HepG2 (cell line): Measurements from ENCODE around the gene AGRP. TPM values are rescaled to one million over a fixed set of nuclear protein-coding genes. Genes with fewer than 3 reads are reported as not detected.

ENCODE experiments used
- ATAC-seq: fragments of 200-7000 bp; cut with Tn5 transposase; 3 replicates; pipeline ENCODE4 v1.9.1; 2020; ENCODE audit warnings: mild to moderate bottlenecking, moderate library complexity
- BruUV-seq: library from RNA; stranded (reverse); fragments of 400-500 nt; replicated peaks from 2 replicates; lab custom pipeline; 2021; lab: Mats Ljungman, UMichigan
- CTCF ChIA-PET: fragments of 300-600 bp; formaldehyde crosslinking; extraction: SDS; loops from one replicate; lab custom pipeline; 2021; ENCODE audit warnings: low total read pairs, inconsistent platforms, low intra/inter-chr PET ratio; lab: Yijun Ruan, JAX
- POLR2A ChIA-PET: fragments of 350-600 bp; sonication (Branson Sonifier 250); formaldehyde crosslinking; loops from one replicate; lab custom pipeline; 2020; ENCODE audit warnings: antibody characterized with exemption, inconsistent platforms; lab: Yijun Ruan, JAX
- DNase-seq: peaks from one replicate; pipeline ENCODE4 v3.0.0-alpha.2; 2015; ENCODE audit warnings: low spot score
- FAIRE-seq: peaks from 3 replicates; lab custom pipeline; 2011; peaks lifted over from hg19 to GRCh38; lab: Jason Lieb, UNC
- H2AFZ ChIP-seq: one replicate; pipeline ENCODE4 v1.6.1; 2011; ENCODE audit warnings: low read length, inconsistent platforms
- H3K27ac ChIP-seq: fragments of 300-600 bp; 3 replicates; pipeline ENCODE4 v1.8.0; 2011; ENCODE audit warnings: mixed run types, mild to moderate bottlenecking, mixed read lengths, low read length, inconsistent platforms; ENCODE audit not compliant: insufficient read depth; ENCODE audit errors: extremely low read length
- H3K27me3 ChIP-seq, 2 experiments: fragments of 200-600 bp in 1 of 2; 2 replicates in 1 of 2; 3 replicates in 1 of 2; pipeline versions ENCODE4 v1.6.0 to v1.8.0; 2011; ENCODE audit warnings: low read length in 2 of 2, mild to moderate bottlenecking in 2 of 2, moderate library complexity in 2 of 2, inconsistent platforms in 1 of 2; ENCODE audit not compliant: insufficient read depth in 2 of 2, control insufficient read depth in 1 of 2
- H3K36me3 ChIP-seq, 2 experiments: fragments of 200-600 bp in 1 of 2; replicated peaks in 1 of 2; 2 replicates in 1 of 2; 3 replicates in 1 of 2; pipeline versions ENCODE4 v1.5.1 to v1.8.0; 2011; ENCODE audit warnings: low read length in 2 of 2, inconsistent platforms in 1 of 2; ENCODE audit not compliant: insufficient read depth in 2 of 2, control insufficient read depth in 1 of 2
- H3K4me1 ChIP-seq: 2 replicates; pipeline ENCODE4 v1.5.1; 2012; ENCODE audit warnings: low read length, inconsistent platforms; ENCODE audit not compliant: insufficient read depth
- H3K4me2 ChIP-seq: 2 replicates; pipeline ENCODE4 v1.6.0; 2011; ENCODE audit warnings: low read depth, low read length, inconsistent platforms
- H3K4me3 ChIP-seq, 3 experiments: fragments of 200-600 bp in 1 of 3; sonication (generic), shearing (Covaris generic) in 1 of 3; replicated peaks in 1 of 3; 2 replicates each; pipeline ENCODE4 v1.5.1; 2011 to 2016; ENCODE audit warnings: low read length in 3 of 3, inconsistent platforms in 2 of 3, low read depth in 2 of 3, mild to moderate bottlenecking in 2 of 3, control low read depth in 1 of 3, mixed read lengths in 1 of 3; ENCODE audit not compliant: insufficient read depth in 1 of 3
- H3K79me2 ChIP-seq: one replicate; pipeline ENCODE4 v1.6.1; 2011; ENCODE audit warnings: low read length, inconsistent platforms; ENCODE audit not compliant: insufficient read depth
- H3K9ac ChIP-seq: 2 replicates; pipeline ENCODE4 v1.6.0; 2011; ENCODE audit warnings: mild to moderate bottlenecking, low read depth, low read length, inconsistent platforms; ENCODE audit not compliant: insufficient read depth
- H3K9me3 ChIP-seq: 2 replicates; pipeline ENCODE4 v1.5.1; 2012; ENCODE audit warnings: mild to moderate bottlenecking, low read length
- H4K20me1 ChIP-seq: 2 replicates; pipeline ENCODE4 v1.6.0; 2011; ENCODE audit warnings: inconsistent platforms, mild to moderate bottlenecking, low read length, moderate library complexity; ENCODE audit not compliant: insufficient read depth
- ERF ChIP-seq: IDR thresholded peaks from 2 replicates; pipeline ENCODE4 v1.6.1; 2018; ENCODE audit warnings: missing biosample characterization, missing genetic modification reagents
- GLI4 ChIP-seq: sonication (generic); formaldehyde crosslinking; IDR thresholded peaks from 2 replicates; pipeline ENCODE4 v1.5.1; 2020; ENCODE audit warnings: missing genetic modification reagents, mild to moderate bottlenecking, moderate library complexity, borderline replicate concordance
- HIC2 ChIP-seq: sonication (generic); formaldehyde crosslinking; IDR thresholded peaks from 2 replicates; pipeline ENCODE4 v1.9.0; 2022; ENCODE audit warnings: low read depth, missing genetic modification reagents
- HNRNPL ChIP-seq: fragments of 200-400 bp; formaldehyde crosslinking; IDR thresholded peaks from 2 replicates; pipeline ENCODE4 v1.6.1; 2017; ENCODE audit warnings: mild to moderate bottlenecking, low read depth, low read length
- ISX ChIP-seq: sonication (generic); formaldehyde crosslinking; conservative IDR thresholded peaks from 2 replicates; pipeline ENCODE4 v1.5.0; 2020; ENCODE audit warnings: missing genetic modification reagents
- KLF9 ChIP-seq: IDR thresholded peaks from 2 replicates; pipeline ENCODE4 v1.6.1; 2016; ENCODE audit warnings: low read depth
- NCOA5 ChIP-seq: sonication (generic); formaldehyde crosslinking; IDR thresholded peaks from 2 replicates; pipeline ENCODE4 v1.4.0; 2020; ENCODE audit warnings: missing genetic modification reagents
- PTBP1 ChIP-seq: fragments of 200-400 bp; formaldehyde crosslinking; IDR thresholded peaks from 2 replicates; pipeline ENCODE4 v1.6.1; 2018; ENCODE audit warnings: low read length, low read depth; ENCODE audit not compliant: poor library complexity, severe bottlenecking
- RAD51 ChIP-seq: fragments of 450-650 bp; IDR thresholded peaks from 2 replicates; pipeline ENCODE4 v1.6.1; 2016; ENCODE audit warnings: borderline replicate concordance
- TFAP4 ChIP-seq: sonication (generic); IDR thresholded peaks from 2 replicates; pipeline ENCODE4 v1.6.1; 2016; ENCODE audit warnings: low read depth, borderline replicate concordance
- ZBTB34 ChIP-seq: sonication (generic); formaldehyde crosslinking; IDR thresholded peaks from 2 replicates; pipeline ENCODE4 v1.8.0; 2022; ENCODE audit warnings: mild to moderate bottlenecking, missing genetic modification reagents
- ZNF232 ChIP-seq: sonication (generic); formaldehyde crosslinking; IDR thresholded peaks from 2 replicates; pipeline ENCODE4 v1.4.0; 2020; ENCODE audit warnings: missing genetic modification reagents, borderline replicate concordance
- ZNF263 ChIP-seq: sonication (generic); formaldehyde crosslinking; IDR thresholded peaks from 2 replicates; pipeline ENCODE4 v1.4.0; 2020; ENCODE audit warnings: missing genetic modification reagents
- ZNF75D ChIP-seq: sonication (generic); formaldehyde crosslinking; IDR thresholded peaks from 2 replicates; pipeline ENCODE4 v1.8.1; 2023; ENCODE audit warnings: missing genetic modification reagents, mild to moderate bottlenecking, borderline replicate concordance
- WGBS: methylation state at CpG from one replicate; pipeline ENCODE4 v1.1.6; 2017; ENCODE audit warnings: low lambda C conversion rate; 5-methylcytosine and 5-hydroxymethylcytosine counted together
- in situ Hi-C: cut with HindIII; loops from 2 replicates; pipeline ENCODE4 v1.10.0; 2017; ENCODE audit warnings: low pct_unique_long_range_greater_than_20kb; ENCODE audit not compliant: extremely low pct_ligation_motif_present
- intact Hi-C: fragments of 100-400 bp; cut with micrococcal nuclease; formaldehyde crosslinking; loops from one replicate; pipeline ENCODE4 v1.10.0; 2022; ENCODE audit not compliant: unreplicated experiment
- polyA plus RNA-seq, 8 experiments: library from polyadenylated mRNA; depleted of rRNA in 3 of 8; stranded (reverse) in 7 of 8; unstranded in 1 of 8; fragments of >200 nt; fragmentation: Illumina TruSeq in 4 of 8; extraction: Trizol in 4 of 8; gene quantifications; 2 replicates each; pipeline versions ENCODE4 v1.2.1 to v1.2.3, GENCODE V29; 2011 to 2016; ENCODE audit warnings: low read depth in 4 of 8, missing spikeins in 1 of 8, mixed read lengths in 1 of 8; ENCODE audit not compliant: insufficient read depth in 1 of 8
- total RNA-seq, 5 experiments: library from RNA; depleted of rRNA; stranded (reverse); fragments of >200 nt; fragmentation: Illumina TruSeq; extraction: Trizol; gene quantifications; 2 replicates each; pipeline ENCODE4 v1.2.3, GENCODE V29; 2016; ENCODE audit warnings: low read depth in 1 of 5

The AGRP gene
- total and polyA plus RNA-seq, 2 of the 13 experiments (the other 11 are each of a cell fraction or from before 2014, with no cell fraction given), result not detected

DNA sequence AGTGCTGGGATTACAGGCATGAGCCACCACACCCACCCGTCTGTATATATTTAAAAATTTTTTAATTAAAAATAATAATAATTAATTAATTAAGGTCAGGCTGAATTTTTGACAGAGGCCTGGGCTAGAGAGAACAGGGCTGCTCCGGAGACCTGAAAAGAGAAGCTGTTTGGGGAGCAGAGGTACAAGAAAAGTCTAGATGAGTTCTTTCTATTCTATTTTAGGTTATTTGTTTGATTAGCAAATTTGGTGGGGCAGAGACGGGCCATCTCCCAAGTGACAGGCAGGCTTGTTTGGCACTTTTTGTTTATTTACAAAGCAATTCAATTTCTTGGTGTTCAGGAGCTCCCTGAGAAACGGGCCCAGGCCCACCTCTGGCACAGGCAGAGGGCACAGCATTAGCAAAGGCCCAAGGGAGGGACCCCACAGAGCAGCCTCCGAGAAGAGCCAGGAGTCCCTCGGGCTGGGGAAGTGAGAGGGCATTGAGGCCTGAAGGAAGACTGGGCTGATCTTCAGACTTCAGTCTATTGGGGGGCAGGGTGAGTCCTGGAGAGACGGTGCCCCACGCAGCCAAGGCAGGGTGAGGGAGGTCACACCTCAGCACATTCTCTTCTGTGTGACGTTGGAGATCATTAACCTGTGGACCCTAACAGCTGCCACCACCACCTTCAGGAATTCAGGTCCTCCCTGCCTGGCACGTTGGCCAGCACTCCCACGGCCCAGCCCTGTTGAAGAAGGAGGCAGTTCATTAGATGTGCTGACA lies 34.5 kb upstream of the AGRP start:
- in situ Hi-C loops, result loop anchor here (5.0 kb wide), 1 partner anchor 36 kb away; the partner anchor contains the start of genes AGRP and ATP6V0D1
- Histone ChIP-seq H3K9me3 (no peaks in the 10 kb centered on the region), H3K4me2 (no peak overlapping the region), H3K27ac (no peak overlapping the region), H3K4me1 (peaks cover 31% of the 10 kb centered on the region), H3K27me3 (peaks cover 0 to 14% of the 10 kb centered on the region in 2 experiments; a peak in 2 of 5 replicates), H3K4me3 (no peak overlapping the region), H2AFZ (no peak overlapping the region), H4K20me1 (no peaks in the 10 kb centered on the region), H3K36me3 (no peaks in the 10 kb centered on the region), H3K9ac (no peak overlapping the region), H3K79me2 (no peaks in the 10 kb centered on the region)
- TF ChIP-seq HIC2 (CRISPR knock-in tag) (0 out of 2 replicates have a peak, but pooled peaks have one; percentile 28), TFAP4 (peak; percentile 11; the same call in 1 of the 2 replicates), ERF (no peak)
- BruUV-seq, result no TSS peak
- DNase-seq, result no peak
- ChIA-PET POLR2A (interaction anchor here (1.0 kb wide), 1 partner anchor 201 kb away, joined by 3 read pairs; the partner anchor contains the start of gene GFOD2), CTCF (interaction anchor here (0.5 kb wide), 1 partner anchor 122 kb away, joined by 3 read pairs; no protein-coding TSS in a partner anchor)
- intact Hi-C loops, result no loop called here
- 10% methylated on average over 11 of the region's 11 CpGs for WGBS
- FAIRE-seq, result no peak
- ATAC-seq, result no peak

GRCh38 chr16:67517155-67517445 lies 33.8 kb upstream of the AGRP start:
- H3K4me2 ChIP-seq, result no peak overlapping the region
- H3K27ac ChIP-seq, result no peak overlapping the region
- no TSS peak for BruUV-seq
- POLR2A ChIA-PET, result no interaction called here
- FAIRE-seq (no peak), DNase-seq (no peak), ATAC-seq (no peak)
- H2AFZ ChIP-seq, result no peak overlapping the region
- in situ Hi-C loops, result loop anchor here (5.0 kb wide), 1 partner anchor 35 kb away; the partner anchor contains the start of genes AGRP and ATP6V0D1
- 41% methylated on average over 3 of the region's 3 CpGs for WGBS
- CTCF ChIA-PET, result no interaction called here
- peaks cover 31% of the 10 kb centered on the region for H3K4me1 ChIP-seq
- H4K20me1 ChIP-seq, result no peaks in the 10 kb centered on the region
- H3K79me2 ChIP-seq, result no peaks in the 10 kb centered on the region
- H3K4me3 ChIP-seq, result no peak overlapping the region
- intact Hi-C loops, result no loop called here
- H3K36me3 ChIP-seq, result no peaks in the 10 kb centered on the region
- no peak overlapping the region for H3K9ac ChIP-seq
- peaks cover 0 to 13% of the 10 kb centered on the region in 2 experiments; a peak in 1 of 5 replicates for H3K27me3 ChIP-seq
- H3K9me3 ChIP-seq, result no peaks in the 10 kb centered on the region
- no peak for TF ChIP-seq ZNF232 (CRISPR knock-in tag)
- no peak for TF ChIP-seq RAD51
- TF ChIP-seq HNRNPL, result no peak
- no peak for TF ChIP-seq ISX
- TF ChIP-seq GLI4 (CRISPR knock-in tag), result no peak
- no peak for TF ChIP-seq ZBTB34
- TF ChIP-seq PTBP1, result no peak
- no peak for TF ChIP-seq KLF9 (CRISPR knock-in tag)
- no peak for TF ChIP-seq ZNF75D (CRISPR knock-in tag)
- TF ChIP-seq ZNF263 (CRISPR knock-in tag), result no peak
- TF ChIP-seq NCOA5 (CRISPR knock-in tag), result no peak
